Type B pancreatic cell (in vitro differentiated cells): ENCODE measurements around the gene DTNB. TPM values are rescaled to one million over a fixed set of nuclear protein-coding genes. Genes with fewer than 3 reads are reported as not detected.

ENCODE experiments used
- DNase-seq: peaks from one replicate; pipeline ENCODE4 v3.0.0; 2021; ENCODE audit warnings: mixed read lengths; ENCODE audit not compliant: unreplicated experiment; ENCODE audit errors: extremely low spot score
- H3K27ac Mint-ChIP-seq: 2 replicates; pipeline ENCODE4 v1.8.0; 2021; ENCODE audit warnings: mild to moderate bottlenecking, mixed read lengths
- H3K27me3 Mint-ChIP-seq: 2 replicates; pipeline ENCODE4 v1.8.0; 2021; ENCODE audit warnings: mixed read lengths
- H3K36me3 Mint-ChIP-seq: 2 replicates; pipeline ENCODE4 v1.8.0; 2021; ENCODE audit warnings: mixed read lengths
- H3K4me1 Mint-ChIP-seq: one replicate; pipeline ENCODE4 v1.8.0; 2021; ENCODE audit warnings: mixed read lengths; ENCODE audit not compliant: unreplicated experiment
- H3K4me3 Mint-ChIP-seq: 2 replicates; pipeline ENCODE4 v1.8.0; 2021; ENCODE audit warnings: mild to moderate bottlenecking, mixed read lengths
- H3K9me3 Mint-ChIP-seq: 2 replicates; pipeline ENCODE4 v1.8.0; 2021; ENCODE audit warnings: mixed read lengths
- total RNA-seq: library from RNA; stranded (reverse); gene quantifications from 2 replicates; pipeline ENCODE4 v1.2.1, GENCODE V29; 2021; ENCODE audit warnings: low replicate concordance
- TF ChIP-seq, protein P1 (sequence below): fragments of 200-600 bp; sonication (generic); conservative IDR thresholded peaks from 2 replicates; pipeline ENCODE4 v1.5.0; 2021; ENCODE audit warnings: antibody characterized with exemption, mild to moderate bottlenecking

The DTNB gene
- total RNA-seq, 1 donor from 2014 or later: 28.6 TPM

DNA sequence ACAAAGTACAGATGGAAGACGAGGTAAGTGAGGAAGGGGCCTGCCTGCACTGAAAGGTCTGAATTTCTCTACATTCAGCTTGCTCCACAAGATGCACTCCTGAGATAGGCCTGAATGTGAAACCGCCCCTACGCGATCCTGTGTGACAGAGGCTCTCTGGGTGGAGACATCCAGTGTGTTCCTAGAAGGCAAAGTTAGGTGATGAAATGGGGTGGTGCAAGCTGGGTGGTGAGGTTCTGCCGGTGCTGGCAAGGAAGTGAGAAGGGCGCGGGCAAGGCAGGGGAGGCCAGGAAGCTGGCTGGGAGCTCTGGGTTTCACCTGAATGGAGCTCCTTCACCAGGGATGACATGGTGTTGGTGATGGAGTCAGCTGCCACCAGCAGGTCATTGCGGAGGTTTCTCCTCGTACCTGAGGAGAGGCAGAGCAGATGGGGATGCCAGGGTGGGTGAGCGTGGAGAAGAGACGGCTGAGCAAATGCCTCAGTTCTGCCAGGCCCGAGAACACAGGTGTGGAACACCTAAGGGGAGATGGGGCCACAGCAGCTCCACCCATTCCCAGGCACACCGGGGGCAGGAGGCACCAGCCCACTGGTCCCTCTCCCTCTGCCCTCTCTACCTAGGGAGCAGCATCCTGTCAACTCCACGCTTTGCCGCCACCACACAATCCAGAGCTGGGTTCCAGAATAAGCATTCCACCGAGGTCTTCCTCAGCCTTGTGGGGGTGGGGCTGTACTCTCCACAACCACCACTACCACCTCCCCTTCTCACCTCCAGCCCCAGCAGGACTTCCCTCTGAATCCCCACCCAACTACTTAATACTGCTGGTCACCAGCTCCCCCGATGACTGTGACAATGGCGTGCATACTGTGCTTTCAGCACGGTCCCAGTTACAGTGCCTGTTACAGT lies 286.2 kb downstream of the DTNB start:
- DNase-seq: no peak
- Mint-ChIP-seq H3K36me3 (peaks cover 5% of the 10 kb centered on the region), H3K27ac (no peak overlapping the region), H3K27me3 (no peaks in the 10 kb centered on the region), H3K4me3 (no peak overlapping the region), H3K9me3 (no peaks in the 10 kb centered on the region), H3K4me1 (peaks cover 24% of the 10 kb centered on the region)
- TF ChIP-seq, protein P1, sequence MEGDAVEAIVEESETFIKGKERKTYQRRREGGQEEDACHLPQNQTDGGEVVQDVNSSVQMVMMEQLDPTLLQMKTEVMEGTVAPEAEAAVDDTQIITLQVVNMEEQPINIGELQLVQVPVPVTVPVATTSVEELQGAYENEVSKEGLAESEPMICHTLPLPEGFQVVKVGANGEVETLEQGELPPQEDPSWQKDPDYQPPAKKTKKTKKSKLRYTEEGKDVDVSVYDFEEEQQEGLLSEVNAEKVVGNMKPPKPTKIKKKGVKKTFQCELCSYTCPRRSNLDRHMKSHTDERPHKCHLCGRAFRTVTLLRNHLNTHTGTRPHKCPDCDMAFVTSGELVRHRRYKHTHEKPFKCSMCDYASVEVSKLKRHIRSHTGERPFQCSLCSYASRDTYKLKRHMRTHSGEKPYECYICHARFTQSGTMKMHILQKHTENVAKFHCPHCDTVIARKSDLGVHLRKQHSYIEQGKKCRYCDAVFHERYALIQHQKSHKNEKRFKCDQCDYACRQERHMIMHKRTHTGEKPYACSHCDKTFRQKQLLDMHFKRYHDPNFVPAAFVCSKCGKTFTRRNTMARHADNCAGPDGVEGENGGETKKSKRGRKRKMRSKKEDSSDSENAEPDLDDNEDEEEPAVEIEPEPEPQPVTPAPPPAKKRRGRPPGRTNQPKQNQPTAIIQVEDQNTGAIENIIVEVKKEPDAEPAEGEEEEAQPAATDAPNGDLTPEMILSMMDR: no peak

DNA sequence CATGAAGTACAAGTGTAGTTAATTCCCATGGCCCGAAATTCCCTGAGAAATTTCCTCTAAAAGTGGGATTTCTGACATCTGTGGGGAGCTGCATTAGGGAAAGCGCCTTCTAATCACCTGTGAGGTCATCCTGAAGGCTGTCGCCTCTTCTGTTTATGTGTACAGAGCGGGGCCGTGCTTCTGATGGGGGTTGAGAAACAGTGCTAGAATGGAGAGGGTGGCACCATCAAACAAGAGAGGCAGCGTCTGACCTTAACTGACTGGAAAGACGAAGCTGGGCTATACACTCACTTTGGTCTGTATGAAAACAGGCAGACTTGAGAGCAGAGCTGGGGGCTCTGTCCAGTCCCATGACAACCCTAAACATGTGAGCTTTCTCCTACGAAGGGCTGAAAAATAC lies 287.5 kb downstream of the DTNB start:
- peaks cover 10% of the 10 kb centered on the region for H3K36me3 Mint-ChIP-seq
- DNase-seq: no peak
- H3K4me1 Mint-ChIP-seq: peaks cover 24% of the 10 kb centered on the region
- H3K27me3 Mint-ChIP-seq: no peaks in the 10 kb centered on the region
- H3K9me3 Mint-ChIP-seq: no peaks in the 10 kb centered on the region
- TF ChIP-seq, protein P1: no peak
- H3K4me3 Mint-ChIP-seq: no peak overlapping the region
- H3K27ac Mint-ChIP-seq: peak overlapping the region; percentile 3

DNA sequence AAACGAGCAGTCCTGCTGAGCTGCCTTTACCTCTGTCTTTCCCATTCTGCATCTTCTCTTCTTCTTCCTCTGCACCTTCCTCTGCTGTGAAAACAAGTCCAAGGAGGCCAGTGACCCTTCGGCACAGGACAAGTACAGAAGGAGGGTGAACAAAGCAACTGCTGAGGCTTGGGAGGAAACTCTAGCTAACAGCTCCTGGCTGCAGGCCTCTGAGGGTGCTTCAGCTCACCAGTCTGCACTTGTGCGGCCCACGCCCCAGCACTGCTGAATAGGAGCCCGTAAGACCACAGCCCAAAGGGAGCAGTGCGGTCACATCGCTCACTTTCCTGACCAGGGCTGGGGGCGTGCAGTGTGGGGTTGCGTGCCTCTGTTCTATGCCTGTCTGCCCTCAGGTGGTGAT lies 289.6 kb downstream of the DTNB start:
- Mint-ChIP-seq H3K4me1 (peaks cover 24% of the 10 kb centered on the region), H3K27me3 (no peaks in the 10 kb centered on the region), H3K36me3 (peaks cover 14% of the 10 kb centered on the region), H3K9me3 (no peaks in the 10 kb centered on the region), H3K27ac (no peak overlapping the region), H3K4me3 (no peak overlapping the region)
- TF ChIP-seq, protein P1: no peak
- no peak for DNase-seq

DNA sequence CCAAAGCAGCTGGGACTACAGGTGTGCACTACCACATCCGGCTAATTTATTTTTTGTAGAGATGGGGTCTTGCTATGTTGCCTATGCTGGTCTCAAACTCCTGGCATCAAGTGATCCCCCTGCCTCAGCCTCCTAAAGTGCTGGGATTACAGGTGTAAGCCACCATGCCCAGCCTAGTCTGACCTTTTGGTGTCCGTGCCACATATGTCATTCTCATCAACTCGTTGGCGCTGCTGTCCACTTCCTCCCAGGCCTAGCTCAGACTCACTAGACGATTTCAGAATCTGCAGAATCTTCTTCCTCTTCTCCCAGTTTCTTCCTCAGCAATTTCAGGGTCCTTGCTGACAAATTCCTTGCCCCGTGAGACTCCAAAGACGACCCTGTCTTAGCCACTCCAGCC lies 291.9 kb downstream of the DTNB start:
- Mint-ChIP-seq H3K9me3 (no peaks in the 10 kb centered on the region), H3K36me3 (peaks cover 18% of the 10 kb centered on the region), H3K4me3 (no peak overlapping the region), H3K27ac (no peak overlapping the region), H3K4me1 (peaks cover 18% of the 10 kb centered on the region), H3K27me3 (no peaks in the 10 kb centered on the region)
- DNase-seq: no peak
- TF ChIP-seq, protein P1: no peak

DNA sequence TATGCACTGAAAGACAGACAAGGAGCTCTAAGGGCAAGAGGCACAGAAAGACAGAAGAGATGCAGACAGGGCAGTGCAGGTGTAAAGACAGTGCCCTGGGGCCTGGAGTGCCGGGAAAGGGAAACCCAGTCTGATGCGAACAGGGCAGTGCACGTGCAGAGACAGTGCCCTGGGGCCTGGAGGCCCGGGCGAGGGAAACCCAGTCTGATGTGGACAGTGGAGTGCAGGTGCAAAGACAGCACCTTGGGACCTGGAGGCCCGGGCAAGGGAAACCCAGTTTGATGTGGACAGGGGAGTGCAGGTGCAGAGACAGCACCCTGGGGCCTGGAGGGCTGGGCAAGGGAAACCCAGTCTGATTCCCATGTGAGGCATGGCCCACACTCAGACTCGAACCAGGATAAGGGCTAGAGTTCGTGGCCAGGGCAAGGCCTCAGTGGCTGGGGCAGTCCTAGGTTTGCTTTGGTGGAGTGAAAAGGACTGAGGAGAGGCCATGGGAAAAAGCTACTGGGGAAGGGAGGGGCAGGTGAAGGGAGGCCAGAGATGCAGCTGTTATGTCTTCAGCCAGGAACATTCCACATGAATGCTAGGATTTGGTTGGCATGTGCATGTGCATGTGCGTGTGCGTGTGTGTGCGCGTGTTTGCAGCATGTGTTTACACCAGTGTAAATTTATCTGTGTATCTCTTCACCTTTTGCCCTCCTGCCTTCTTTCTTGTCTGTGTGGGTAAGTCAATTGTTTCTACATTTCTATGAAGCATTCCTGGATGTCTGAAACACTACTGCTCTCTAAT lies 292.6 kb downstream of the DTNB start:
- no peak for DNase-seq
- H3K27ac Mint-ChIP-seq: no peak overlapping the region
- peaks cover 16% of the 10 kb centered on the region for H3K36me3 Mint-ChIP-seq
- TF ChIP-seq, protein P1: no peak
- H3K27me3 Mint-ChIP-seq: no peaks in the 10 kb centered on the region
- peaks cover 11% of the 10 kb centered on the region for H3K4me1 Mint-ChIP-seq
- H3K4me3 Mint-ChIP-seq: no peak overlapping the region
- H3K9me3 Mint-ChIP-seq: no peaks in the 10 kb centered on the region
